ENCODE results near the gene ZBED2.
"Not testable (repeated sequence)": the region's sequence is repeated elsewhere in the genome, so short reads cannot be mapped to it uniquely, and the experiment has no call there.

ZBED2 gene

GRCh38 chr3:111571907-111572460, 23.2 kb downstream of the ZBED2 start:
- DNase-seq (ENCODE audit: low read depth in 2 of 2): no peak

DNA sequence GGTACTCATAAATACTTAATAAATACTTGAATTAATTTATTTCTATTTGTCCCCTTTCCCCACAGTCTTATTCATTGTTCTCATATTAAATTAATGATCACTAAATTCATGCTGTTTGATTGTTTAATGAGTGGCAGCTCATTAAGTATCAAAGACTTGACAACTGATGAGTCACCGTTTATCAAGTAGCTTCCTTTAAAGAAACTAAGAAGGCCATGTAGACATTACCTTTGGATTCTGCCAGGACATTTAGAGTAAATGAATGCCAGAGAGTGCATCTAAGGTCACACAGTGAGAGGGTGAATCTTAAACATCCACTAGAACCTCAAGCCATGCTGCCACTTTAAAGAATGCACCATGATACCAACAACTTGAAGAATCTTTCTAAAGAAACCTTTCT, 23.9 kb downstream of the ZBED2 start:
- DNase-seq (ENCODE audit: low read depth in 2 of 2): no peak

- no peak for DNase-seq (ENCODE audit: low read depth in 2 of 2)
Observed at GRCh38 chr3:111570404-111571030, 24.6 kb downstream of the ZBED2 start.

DNA sequence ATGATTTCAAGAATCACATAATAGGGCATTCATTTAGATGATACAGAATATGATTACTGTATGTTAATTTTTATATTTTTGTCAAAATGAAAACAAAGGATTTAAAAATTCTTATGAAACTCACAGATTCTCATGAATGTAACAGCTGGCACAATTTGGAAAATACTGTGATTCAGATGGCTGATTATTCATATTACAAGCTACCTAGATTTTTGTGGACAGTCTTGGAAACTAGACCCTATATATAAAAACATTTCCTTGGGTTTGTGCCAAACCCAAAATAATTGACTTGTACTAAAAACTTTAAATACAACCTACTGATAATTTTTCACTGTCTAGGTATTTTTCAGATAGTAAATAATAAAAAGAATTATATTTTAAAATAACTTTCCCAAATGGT, 26.2 kb downstream of the ZBED2 start:
- no peak for DNase-seq (ENCODE audit: low read depth in 2 of 2)

DNA sequence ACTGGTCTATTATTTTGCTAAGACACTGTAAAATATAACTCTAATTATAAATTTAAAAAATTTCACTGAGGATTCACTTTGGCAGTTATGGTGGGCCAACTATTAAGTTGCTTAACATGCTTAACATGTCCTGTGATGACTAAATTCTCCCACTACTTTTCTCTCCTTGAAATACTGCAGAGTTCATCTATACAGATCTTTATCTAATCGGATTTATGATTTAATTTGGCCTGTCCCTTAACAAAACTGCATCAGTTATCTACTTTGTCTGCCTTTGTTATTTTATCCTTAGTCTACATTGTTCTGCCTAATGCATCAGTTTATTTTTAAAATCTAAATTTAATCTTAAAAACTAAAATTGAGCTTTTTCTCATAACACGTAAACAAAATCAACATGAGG, 26.8 kb downstream of the ZBED2 start:
- no peak for DNase-seq (ENCODE audit: low read depth in 2 of 2)

DNA sequence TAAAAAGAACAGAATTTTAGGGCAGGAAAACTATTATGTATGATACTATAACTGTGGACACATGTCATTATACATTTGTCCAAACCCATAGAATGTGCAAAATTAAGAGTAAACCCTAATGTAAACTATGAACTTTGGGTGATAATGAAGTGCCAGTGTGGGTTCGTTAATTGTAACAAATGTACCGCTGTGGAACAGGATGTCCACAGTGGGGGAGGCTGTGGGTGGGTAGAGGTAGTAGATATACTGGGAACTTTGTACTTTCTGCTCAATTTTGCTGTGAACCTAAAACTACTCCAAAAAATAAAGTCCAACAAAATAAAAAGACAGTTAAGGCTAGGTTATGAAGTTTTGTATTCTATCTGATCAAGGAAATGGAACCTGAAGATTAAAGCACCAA, 28.3 kb downstream of the ZBED2 start:
- no peak for DNase-seq (ENCODE audit: low read depth in 2 of 2)

- DNase-seq (ENCODE audit: low read depth in 2 of 2): not testable (repeated sequence)
Observed at GRCh38 chr3:111561902-111562301, 33.2 kb downstream of the ZBED2 start.

GRCh38 chr3:111548756-111549155, 46.4 kb downstream of the ZBED2 start:
- DNase-seq (ENCODE audit: low read depth in 2 of 2): no peak

GRCh38 chr3:111548092-111548491, 47.1 kb downstream of the ZBED2 start:
- no peak for DNase-seq (ENCODE audit: low read depth in 2 of 2)

- DNase-seq (ENCODE audit: low read depth in 2 of 2): no peak
Observed at GRCh38 chr3:111547631-111548030, 47.5 kb downstream of the ZBED2 start.

- no peak for DNase-seq (ENCODE audit: low read depth in 2 of 2)
Observed at GRCh38 chr3:111545349-111545748, 49.8 kb downstream of the ZBED2 start.
